Adrenal gland (tissue), 5 donors: ENCODE measurements around the gene ASNSD1.

Source experiments
- POLR2A ChIP-seq, 2 donors: fragments of 450-650 bp; IDR thresholded peaks; one replicate each; pipeline ENCODE4 v1.6.1; 2017; ENCODE audit warnings: antibody characterized with exemption in 2 of 2, mild to moderate bottlenecking in 2 of 2, moderate library complexity in 1 of 2
- TF ChIP-seq, protein P1 (sequence below), 6 experiments: fragments of 450-650 bp in 4 of 6; fragments of 200-600 bp in 2 of 6; sonication (generic) in 1 of 6; IDR thresholded peaks; 1 replicate in 5 of 6; 2 replicates in 1 of 6; pipeline versions ENCODE4 v1.5.1 to v1.8.0; 2016 to 2021; ENCODE audit warnings: antibody characterized with exemption in 6 of 6, mild to moderate bottlenecking in 2 of 6, moderate library complexity in 1 of 6
- donor health status: DM: no; HTN: no; CAD: no.

DNA sequence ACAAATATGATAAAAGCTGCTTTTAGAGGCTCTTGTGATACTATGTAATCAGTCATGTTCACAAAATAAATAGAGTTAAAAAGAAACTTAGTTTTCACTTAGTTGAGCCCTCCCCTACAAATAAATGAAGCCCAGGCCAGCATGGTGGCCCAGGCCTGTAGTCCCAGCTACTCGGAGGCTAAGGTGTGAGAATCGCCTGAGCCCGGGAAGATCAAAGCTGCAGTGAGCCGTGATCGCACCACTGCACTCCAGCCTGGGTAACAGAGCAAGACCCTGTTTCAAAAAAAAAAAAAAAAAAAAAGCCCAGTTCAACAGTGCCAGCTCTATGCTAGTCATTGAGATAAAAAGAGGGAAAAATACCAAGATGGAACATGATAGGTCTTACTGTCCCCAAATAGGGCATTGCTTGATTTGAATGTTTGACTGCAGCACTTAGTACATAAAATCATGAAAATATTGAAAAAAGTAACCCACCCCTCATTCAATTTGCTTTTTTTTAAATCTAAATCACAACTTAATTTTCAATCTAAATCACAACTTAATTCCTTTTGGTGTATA is 1.5 kb downstream of the ASNSD1 start:
- TF ChIP-seq, protein P1, sequence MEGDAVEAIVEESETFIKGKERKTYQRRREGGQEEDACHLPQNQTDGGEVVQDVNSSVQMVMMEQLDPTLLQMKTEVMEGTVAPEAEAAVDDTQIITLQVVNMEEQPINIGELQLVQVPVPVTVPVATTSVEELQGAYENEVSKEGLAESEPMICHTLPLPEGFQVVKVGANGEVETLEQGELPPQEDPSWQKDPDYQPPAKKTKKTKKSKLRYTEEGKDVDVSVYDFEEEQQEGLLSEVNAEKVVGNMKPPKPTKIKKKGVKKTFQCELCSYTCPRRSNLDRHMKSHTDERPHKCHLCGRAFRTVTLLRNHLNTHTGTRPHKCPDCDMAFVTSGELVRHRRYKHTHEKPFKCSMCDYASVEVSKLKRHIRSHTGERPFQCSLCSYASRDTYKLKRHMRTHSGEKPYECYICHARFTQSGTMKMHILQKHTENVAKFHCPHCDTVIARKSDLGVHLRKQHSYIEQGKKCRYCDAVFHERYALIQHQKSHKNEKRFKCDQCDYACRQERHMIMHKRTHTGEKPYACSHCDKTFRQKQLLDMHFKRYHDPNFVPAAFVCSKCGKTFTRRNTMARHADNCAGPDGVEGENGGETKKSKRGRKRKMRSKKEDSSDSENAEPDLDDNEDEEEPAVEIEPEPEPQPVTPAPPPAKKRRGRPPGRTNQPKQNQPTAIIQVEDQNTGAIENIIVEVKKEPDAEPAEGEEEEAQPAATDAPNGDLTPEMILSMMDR (IDR thresholded peaks at IDR 0.05) = no peak
- no peak for TF ChIP-seq POLR2A (IDR thresholded peaks at IDR 0.05)
